Body of pancreas (tissue), 4 donors: ENCODE measurements around the gene FGF10.

ENCODE experiments used
- CTCF ChIP-seq, 7 experiments: fragments of 450-650 bp in 4 of 7; fragments of 200-600 bp in 3 of 7; sonication (generic) in 3 of 7; IDR thresholded peaks; one replicate each; pipeline ENCODE4 v1.5.1; 2016 to 2019; ENCODE audit warnings: antibody characterized with exemption in 7 of 7
- POLR2A ChIP-seq, 3 donors: fragments of 450-650 bp; IDR thresholded peaks; one replicate each; pipeline ENCODE4 v1.6.1; 2016; ENCODE audit warnings: antibody characterized with exemption in 3 of 3, mild to moderate bottlenecking in 2 of 3

- TF ChIP-seq POLR2A (IDR thresholded peaks at IDR 0.05) = no peak
- TF ChIP-seq CTCF (IDR thresholded peaks at IDR 0.05) = no peak
Observed at GRCh38 chr5:44334622-44335021, 54.6 kb downstream of the FGF10 start.
